ENCODE measurements around the gene SPEN.
"Not testable (repeated sequence)": the region's sequence is repeated elsewhere in the genome, so short reads cannot be mapped to it uniquely, and the experiment has no call there.

The SPEN gene

DNA sequence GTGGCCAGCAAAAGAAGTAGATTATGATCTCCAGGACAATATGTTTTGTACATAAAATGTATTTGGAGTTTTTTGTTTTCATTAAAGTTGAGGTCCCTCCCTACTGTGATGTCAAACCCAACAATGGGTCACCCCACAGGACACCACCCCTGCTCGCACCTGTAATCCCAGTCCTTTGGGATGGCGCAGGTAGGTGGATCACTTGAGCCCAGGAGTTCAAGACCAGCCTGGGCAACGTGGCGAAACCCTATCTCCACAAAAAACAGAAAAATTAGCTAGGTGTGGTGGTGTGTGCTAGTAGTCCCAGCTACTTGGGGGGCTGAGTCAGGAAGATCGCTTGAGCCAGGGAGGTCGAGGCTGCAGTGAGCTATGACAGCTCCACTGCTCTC, 119.4 kb downstream of the SPEN start:
- peaks cover 13% of the 10 kb centered on the region for H3K36me3 ChIP-seq (ENCODE audit: control insufficient read depth, insufficient read depth, low read length)
- H3K9ac ChIP-seq (ENCODE audit: low read depth, low read length): no peak overlapping the region
- no peaks in the 10 kb centered on the region for H3K4me1 ChIP-seq (ENCODE audit: control insufficient read depth, insufficient read depth, low read length)
- H3K9me3 ChIP-seq (ENCODE audit: control insufficient read depth, insufficient read depth, low read length): peaks cover 5% of the 10 kb centered on the region
- H3K4me3 ChIP-seq (ENCODE audit: low read depth, low read length): no peak overlapping the region
- no peaks in the 10 kb centered on the region for H3K27me3 ChIP-seq (ENCODE audit: control insufficient read depth, insufficient read depth, low read length)
- H3K27ac ChIP-seq (ENCODE audit: low read depth, low read length): no peak overlapping the region

DNA sequence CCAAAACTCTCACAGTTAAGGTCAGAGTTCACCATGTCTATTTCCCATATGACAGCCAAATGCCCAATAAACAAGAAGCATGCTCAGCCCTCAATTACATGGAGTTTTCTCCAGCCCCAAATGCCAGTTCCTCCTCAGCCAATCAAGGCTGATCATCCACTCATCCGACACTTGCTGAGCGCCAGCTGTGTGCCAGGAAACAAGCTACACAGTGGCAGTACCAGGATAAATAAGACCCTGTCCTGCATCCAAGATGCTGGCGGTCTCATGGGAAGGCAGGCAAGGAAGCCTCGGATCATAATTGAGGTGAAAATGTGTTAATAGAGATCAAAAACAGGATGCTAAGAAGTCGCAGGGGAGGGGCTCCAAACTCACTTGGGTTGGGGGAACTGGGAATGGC, 120.7 kb downstream of the SPEN start:
- Histone ChIP-seq H3K27ac (ENCODE audit: low read depth, low read length) (no peak overlapping the region), H3K9ac (ENCODE audit: low read depth, low read length) (no peak overlapping the region), H3K36me3 (ENCODE audit: control insufficient read depth, insufficient read depth, low read length) (peaks cover 20% of the 10 kb centered on the region), H3K4me1 (ENCODE audit: control insufficient read depth, insufficient read depth, low read length) (no peaks in the 10 kb centered on the region), H3K27me3 (ENCODE audit: control insufficient read depth, insufficient read depth, low read length) (no peaks in the 10 kb centered on the region), H3K9me3 (ENCODE audit: control insufficient read depth, insufficient read depth, low read length) (peaks cover 5% of the 10 kb centered on the region), H3K4me3 (ENCODE audit: low read depth, low read length) (no peak overlapping the region)

DNA sequence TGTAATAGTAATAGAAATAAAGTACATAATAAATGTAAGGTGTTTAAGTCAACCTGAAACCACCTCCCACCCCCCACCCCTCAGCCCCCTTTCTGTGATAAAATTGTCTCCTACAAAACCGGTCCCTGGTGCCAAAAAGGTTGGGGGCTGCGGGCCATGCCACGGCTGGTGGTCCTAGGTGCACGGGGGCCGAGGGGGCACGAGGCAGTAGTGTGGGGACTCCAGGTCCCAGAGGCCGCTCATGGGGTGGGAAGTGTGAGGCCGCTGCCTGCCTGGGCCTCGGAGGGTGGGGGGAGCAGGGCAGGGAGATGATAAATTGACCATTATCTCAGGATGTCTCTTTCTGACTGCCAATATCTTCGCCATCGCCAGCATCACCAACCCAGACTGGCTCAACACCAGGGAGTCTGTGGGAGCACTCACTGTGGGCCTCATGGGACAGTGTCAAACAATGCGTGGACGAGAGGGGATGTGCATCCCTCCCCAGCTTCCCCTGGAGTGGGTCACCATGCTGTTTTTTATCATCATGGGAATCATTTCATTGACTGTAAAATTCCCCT, 121.9 kb downstream of the SPEN start:
- peaks cover 5% of the 10 kb centered on the region for H3K9me3 ChIP-seq (ENCODE audit: control insufficient read depth, insufficient read depth, low read length)
- no peak overlapping the region for H3K4me3 ChIP-seq (ENCODE audit: low read depth, low read length)

DNA sequence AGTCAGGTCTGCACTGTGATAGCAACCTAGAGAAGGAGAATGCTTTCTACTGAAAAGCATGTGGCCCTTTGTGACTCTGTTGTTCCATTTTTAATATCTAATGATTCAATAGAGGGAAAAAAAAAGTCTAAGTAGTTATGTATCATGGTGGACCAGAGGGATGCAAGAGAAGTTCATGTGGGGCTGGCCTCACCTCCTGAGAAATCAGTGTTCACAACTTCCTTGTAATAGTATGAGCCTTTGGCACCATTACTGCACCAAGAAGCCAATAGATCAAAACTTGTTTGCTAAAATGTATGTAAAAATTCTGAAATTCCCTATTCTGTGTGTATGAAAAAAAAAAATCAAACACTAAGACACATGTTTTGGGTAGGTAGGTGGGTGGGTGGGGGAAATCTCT, 123.4 kb downstream of the SPEN start:
- H3K4me1 ChIP-seq (ENCODE audit: control insufficient read depth, insufficient read depth, low read length): peaks cover 4% of the 10 kb centered on the region
- H3K36me3 ChIP-seq (ENCODE audit: control insufficient read depth, insufficient read depth, low read length): peaks cover 20% of the 10 kb centered on the region
- no peak overlapping the region for H3K4me3 ChIP-seq (ENCODE audit: low read depth, low read length)
- peaks cover 5% of the 10 kb centered on the region for H3K9me3 ChIP-seq (ENCODE audit: control insufficient read depth, insufficient read depth, low read length)
- no peak overlapping the region for H3K27ac ChIP-seq (ENCODE audit: low read depth, low read length)
- H3K9ac ChIP-seq (ENCODE audit: low read depth, low read length): no peak overlapping the region
- no peaks in the 10 kb centered on the region for H3K27me3 ChIP-seq (ENCODE audit: control insufficient read depth, insufficient read depth, low read length)

More for the DNA sequence above, 121.9 kb downstream of the SPEN start:
- Histone ChIP-seq H3K4me1 (ENCODE audit: control insufficient read depth, insufficient read depth, low read length) (no peaks in the 10 kb centered on the region), H3K36me3 (ENCODE audit: control insufficient read depth, insufficient read depth, low read length) (peaks cover 20% of the 10 kb centered on the region), H3K27me3 (ENCODE audit: control insufficient read depth, insufficient read depth, low read length) (no peaks in the 10 kb centered on the region), H3K9ac (ENCODE audit: low read depth, low read length) (no peak overlapping the region), H3K27ac (ENCODE audit: low read depth, low read length) (no peak overlapping the region)

DNA sequence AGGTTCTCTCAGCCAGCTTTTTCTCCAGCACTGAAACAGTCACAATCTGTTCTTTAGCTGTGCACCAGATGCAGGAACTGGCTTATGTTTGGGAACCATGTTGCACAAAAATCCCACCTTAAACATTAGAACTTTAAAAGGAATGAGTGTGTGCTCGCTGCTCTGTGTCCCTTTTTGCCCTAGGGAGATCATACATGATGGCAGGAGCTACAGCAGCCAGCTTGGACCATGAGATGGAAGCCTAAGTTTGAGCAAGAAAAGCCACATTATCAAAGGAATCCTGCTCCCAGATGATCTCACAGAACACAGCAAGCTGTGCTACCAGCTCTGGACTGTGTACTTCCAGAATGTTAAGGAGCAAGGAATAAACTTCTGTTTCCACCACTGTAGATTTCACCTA, 124.9 kb downstream of the SPEN start:
- H3K9me3 ChIP-seq (ENCODE audit: control insufficient read depth, insufficient read depth, low read length): peaks cover 5% of the 10 kb centered on the region
- H3K4me3 ChIP-seq (ENCODE audit: low read depth, low read length): no peak overlapping the region
- no peak overlapping the region for H3K9ac ChIP-seq (ENCODE audit: low read depth, low read length)
- H3K36me3 ChIP-seq (ENCODE audit: control insufficient read depth, insufficient read depth, low read length): peaks cover 20% of the 10 kb centered on the region
- peaks cover 7% of the 10 kb centered on the region for H3K4me1 ChIP-seq (ENCODE audit: control insufficient read depth, insufficient read depth, low read length)
- H3K27me3 ChIP-seq (ENCODE audit: control insufficient read depth, insufficient read depth, low read length): no peaks in the 10 kb centered on the region
- no peak overlapping the region for H3K27ac ChIP-seq (ENCODE audit: low read depth, low read length)

DNA sequence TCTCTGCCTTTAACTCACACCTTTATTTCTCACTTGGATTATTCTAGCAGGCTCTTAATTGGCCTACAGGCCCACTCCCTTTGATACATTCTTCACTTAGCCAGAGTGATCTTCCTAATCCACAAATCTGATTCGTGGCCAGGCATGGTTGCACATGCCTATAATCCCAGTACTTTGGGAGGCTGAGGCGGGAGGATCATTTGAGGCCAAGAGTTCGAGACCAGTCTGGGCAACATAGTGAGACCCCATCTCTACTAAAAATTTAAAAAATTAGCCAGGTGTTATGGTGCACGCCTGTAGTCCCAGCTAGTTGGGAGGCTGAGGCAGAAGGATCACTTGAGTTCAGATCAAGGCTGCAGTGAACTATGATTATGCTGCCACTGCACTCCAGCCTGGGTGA, 126.3 kb downstream of the SPEN start:
- Histone ChIP-seq H3K27ac (ENCODE audit: low read depth, low read length) (no peak overlapping the region), H3K9ac (ENCODE audit: low read depth, low read length) (no peak overlapping the region), H3K9me3 (ENCODE audit: control insufficient read depth, insufficient read depth, low read length) (peaks cover 5% of the 10 kb centered on the region), H3K36me3 (ENCODE audit: control insufficient read depth, insufficient read depth, low read length) (peaks cover 17% of the 10 kb centered on the region), H3K4me3 (ENCODE audit: low read depth, low read length) (no peak overlapping the region), H3K4me1 (ENCODE audit: control insufficient read depth, insufficient read depth, low read length) (peaks cover 7% of the 10 kb centered on the region), H3K27me3 (ENCODE audit: control insufficient read depth, insufficient read depth, low read length) (no peaks in the 10 kb centered on the region)

DNA sequence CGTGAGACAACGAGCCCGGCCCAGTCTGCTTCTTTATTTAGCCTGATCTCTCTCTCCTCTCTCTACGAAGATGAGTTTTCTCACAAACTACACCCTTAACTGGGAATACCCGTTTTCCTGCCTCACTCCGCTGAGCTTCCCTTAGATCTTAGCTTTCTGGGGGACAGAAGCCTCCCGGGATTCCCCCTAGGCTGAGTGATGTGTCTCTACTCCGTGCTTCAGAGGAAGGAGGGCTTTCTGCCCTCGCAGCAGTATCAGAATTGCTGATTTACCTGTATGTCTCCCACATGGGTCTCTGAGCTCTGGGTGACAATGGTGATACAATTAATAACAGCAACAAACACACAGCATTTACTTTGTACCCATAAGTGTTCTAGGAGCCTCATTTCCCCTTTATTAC, 127.3 kb downstream of the SPEN start:
- Histone ChIP-seq H3K27ac (ENCODE audit: low read depth, low read length) (peak overlapping the region; percentile 87), H3K36me3 (ENCODE audit: control insufficient read depth, insufficient read depth, low read length) (peaks cover 10% of the 10 kb centered on the region)

DNA sequence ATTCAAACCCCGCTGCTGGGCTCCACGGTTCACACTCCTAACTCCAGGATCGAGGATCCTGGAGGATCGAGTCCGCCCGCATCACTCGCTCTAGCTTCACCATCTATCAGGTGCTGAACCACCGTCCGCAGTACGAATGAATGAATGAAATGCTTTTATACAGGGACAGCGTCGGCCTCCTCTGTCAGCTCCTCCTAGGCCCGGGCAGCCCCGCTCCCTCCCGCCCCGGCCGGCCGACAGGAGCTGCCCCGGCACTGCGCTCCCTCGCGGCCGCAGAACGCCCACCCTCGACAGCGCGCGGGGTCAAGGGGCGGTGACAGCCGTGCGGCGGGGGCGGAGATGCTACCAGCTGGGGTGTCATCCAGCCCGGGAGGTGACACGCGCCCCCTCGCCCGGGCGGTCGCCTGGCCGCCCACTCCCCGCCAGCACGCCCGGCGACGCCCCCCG, 127.9 kb downstream of the SPEN start:
- peak overlapping the region; percentile 37; the same call in 1 of the 2 replicates for H3K9ac ChIP-seq (ENCODE audit: low read depth, low read length)
- H3K9me3 ChIP-seq (ENCODE audit: control insufficient read depth, insufficient read depth, low read length): no peaks in the 10 kb centered on the region
- H3K4me3 ChIP-seq (ENCODE audit: low read depth, low read length): peak overlapping the region; percentile 64
- peak overlapping the region; percentile 87 for H3K27ac ChIP-seq (ENCODE audit: low read depth, low read length)
- H3K4me1 ChIP-seq (ENCODE audit: control insufficient read depth, insufficient read depth, low read length): peaks cover 7% of the 10 kb centered on the region
- peaks cover 9% of the 10 kb centered on the region for H3K36me3 ChIP-seq (ENCODE audit: control insufficient read depth, insufficient read depth, low read length)
- no peaks in the 10 kb centered on the region for H3K27me3 ChIP-seq (ENCODE audit: control insufficient read depth, insufficient read depth, low read length)

More for the DNA sequence above, 127.3 kb downstream of the SPEN start:
- H3K27me3 ChIP-seq (ENCODE audit: control insufficient read depth, insufficient read depth, low read length): no peaks in the 10 kb centered on the region
- H3K4me1 ChIP-seq (ENCODE audit: control insufficient read depth, insufficient read depth, low read length): peaks cover 7% of the 10 kb centered on the region
- H3K9ac ChIP-seq (ENCODE audit: low read depth, low read length): no peak overlapping the region; the same call in 1 of the 2 replicates
- peaks cover under 1% of the 10 kb centered on the region; the same call in 1 of the 2 replicates for H3K9me3 ChIP-seq (ENCODE audit: control insufficient read depth, insufficient read depth, low read length)
- peak overlapping the region; percentile 64 for H3K4me3 ChIP-seq (ENCODE audit: low read depth, low read length)

DNA sequence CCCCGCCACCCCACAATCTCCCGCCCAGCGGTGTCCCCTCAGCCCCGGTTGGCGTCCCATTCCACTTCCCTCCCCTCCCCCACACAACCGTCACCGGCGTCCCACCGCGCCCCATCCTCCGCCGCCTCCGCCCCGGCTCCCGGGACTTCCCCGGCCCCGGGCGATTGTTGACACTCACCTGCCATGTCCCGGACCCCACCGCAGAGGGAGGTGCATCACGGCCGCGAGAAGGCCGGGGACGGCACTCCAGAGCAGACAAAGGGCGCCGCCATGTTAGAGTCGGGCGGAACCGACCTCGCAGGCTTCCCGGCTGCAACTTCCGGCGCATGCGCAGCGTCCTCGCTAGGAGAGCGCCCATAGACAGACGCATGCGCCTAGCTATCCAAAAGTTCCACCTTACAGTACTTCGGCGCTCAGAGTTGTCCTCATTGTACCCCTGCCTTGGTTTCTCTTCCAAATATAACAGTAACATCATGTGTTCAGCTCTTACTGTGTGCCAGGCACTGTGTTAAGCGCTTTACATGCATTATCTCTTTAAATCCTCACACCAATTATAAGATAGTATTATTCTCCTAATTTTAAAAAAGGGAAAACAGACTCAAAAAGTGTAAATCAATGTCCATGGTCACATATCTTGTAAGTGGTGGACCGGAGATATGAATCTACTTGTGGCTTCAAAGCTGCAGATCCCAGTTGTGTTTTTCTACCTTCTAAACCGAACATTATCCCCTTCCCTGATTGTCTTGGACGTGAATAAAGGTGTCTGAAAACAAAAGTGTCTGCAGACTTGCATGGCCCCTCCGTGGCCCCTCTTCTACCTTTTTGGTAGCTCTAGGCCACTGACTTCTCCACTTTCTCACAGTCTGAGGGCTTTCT, 128.5 kb downstream of the SPEN start, which contains the start of gene ZBTB17:
Gene ZBTB17, minus strand, starts transcription at position 297 of the 876 bp plus-strand sequence. CDS start 27,606 bp downstream, outside the sequence.
- Histone ChIP-seq H3K4me1 (ENCODE audit: control insufficient read depth, insufficient read depth, low read length) (peaks cover 7% of the 10 kb centered on the region), H3K4me3 (ENCODE audit: low read depth, low read length) (peak within 1 kb of the TSS; percentile 64), H3K27ac (ENCODE audit: low read depth, low read length) (peak within 1 kb of the TSS; percentile 87), H3K36me3 (ENCODE audit: control insufficient read depth, insufficient read depth, low read length) (peaks cover 9% of the 10 kb centered on the region), H3K9me3 (ENCODE audit: control insufficient read depth, insufficient read depth, low read length) (no peaks in the 10 kb centered on the region), H3K27me3 (ENCODE audit: control insufficient read depth, insufficient read depth, low read length) (no peaks in the 10 kb centered on the region), H3K9ac (ENCODE audit: low read depth, low read length) (peak within 1 kb of the TSS; percentile 49; the same call in 1 of the 2 replicates)

DNA sequence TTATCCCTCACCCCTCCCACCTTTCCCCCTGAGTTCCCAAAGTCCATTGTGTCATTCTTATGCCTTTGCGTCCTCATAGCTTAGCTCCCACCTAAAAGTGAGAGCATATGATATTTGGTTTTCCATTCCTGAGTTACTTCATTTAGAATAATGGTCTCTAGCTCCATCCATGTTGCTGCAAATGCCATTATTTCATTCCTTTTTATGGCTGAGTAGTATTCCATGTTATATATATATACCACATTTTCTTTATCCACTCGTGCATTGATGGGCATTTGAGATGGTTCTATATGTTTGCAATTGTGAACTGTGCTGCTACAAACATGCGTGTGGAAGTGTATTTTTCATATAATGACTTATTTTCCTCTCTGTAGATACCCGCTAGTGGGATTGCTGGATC, 130.4 kb downstream of the SPEN start:
- H3K9ac ChIP-seq (ENCODE audit: low read depth, low read length); H3K27ac ChIP-seq (ENCODE audit: low read depth, low read length); H3K36me3 ChIP-seq (ENCODE audit: control insufficient read depth, insufficient read depth, low read length); H3K9me3 ChIP-seq (ENCODE audit: control insufficient read depth, insufficient read depth, low read length); H3K4me1 ChIP-seq (ENCODE audit: control insufficient read depth, insufficient read depth, low read length); H3K4me3 ChIP-seq (ENCODE audit: low read depth, low read length); H3K27me3 ChIP-seq (ENCODE audit: control insufficient read depth, insufficient read depth, low read length): not testable (repeated sequence)

DNA sequence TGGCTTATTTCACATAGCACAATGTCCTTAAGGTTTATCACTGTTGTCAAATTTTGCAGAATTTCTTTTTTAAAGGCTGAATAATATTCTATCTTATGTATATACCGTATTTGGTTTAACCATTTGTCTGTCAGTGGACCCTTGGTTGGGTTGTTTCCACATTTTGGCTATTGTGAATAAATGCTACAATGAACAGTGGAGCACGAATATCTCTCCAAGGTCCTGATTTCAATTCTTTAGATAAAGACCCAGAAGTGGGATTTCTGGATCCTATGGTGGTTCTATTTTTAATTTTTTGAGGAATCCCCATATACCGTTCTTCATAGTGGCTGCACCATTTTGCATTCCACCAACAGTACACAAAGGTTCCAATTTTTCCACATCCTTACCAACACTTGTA, 134.2 kb downstream of the SPEN start:
- no peak overlapping the region for H3K27ac ChIP-seq (ENCODE audit: low read depth, low read length)
- no peaks in the 10 kb centered on the region for H3K4me1 ChIP-seq (ENCODE audit: control insufficient read depth, insufficient read depth, low read length)
- H3K4me3 ChIP-seq (ENCODE audit: low read depth, low read length): no peak overlapping the region
- no peaks in the 10 kb centered on the region for H3K27me3 ChIP-seq (ENCODE audit: control insufficient read depth, insufficient read depth, low read length)
- no peaks in the 10 kb centered on the region for H3K36me3 ChIP-seq (ENCODE audit: control insufficient read depth, insufficient read depth, low read length)
- no peaks in the 10 kb centered on the region for H3K9me3 ChIP-seq (ENCODE audit: control insufficient read depth, insufficient read depth, low read length)
- no peak overlapping the region for H3K9ac ChIP-seq (ENCODE audit: low read depth, low read length)
